HG03025 (cell line): ENCODE measurements around the gene NF2.

Experiments
- ATAC-seq: cut with Tn5 transposase; IDR thresholded peaks from one replicate; pipeline ENCODE4 v1.9.1; 2021; ENCODE audit warnings: mild to moderate bottlenecking, moderate library complexity; ENCODE audit not compliant: unreplicated experiment, low FRiP score

Gene NF2

DNA sequence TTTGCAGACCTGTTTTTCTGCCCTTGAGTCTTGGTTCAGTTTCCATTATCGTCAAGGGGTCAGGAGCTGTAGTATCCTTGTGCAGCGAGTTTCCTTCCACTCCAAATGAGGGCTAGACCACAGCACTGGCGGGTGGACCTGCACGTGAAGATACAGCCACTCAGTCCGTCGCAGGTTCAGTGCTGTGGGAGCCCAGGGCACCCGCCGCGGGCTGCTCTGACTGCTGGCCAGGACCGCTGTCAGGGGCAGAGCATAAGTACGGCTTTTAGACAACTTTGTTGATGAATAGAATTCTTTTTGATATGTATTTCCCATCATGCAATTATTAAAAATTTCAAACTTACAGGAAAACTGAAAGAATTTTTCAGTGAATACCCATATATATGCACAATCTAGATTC, 56.6 kb downstream of the NF2 start:
- ATAC-seq = no peak

DNA sequence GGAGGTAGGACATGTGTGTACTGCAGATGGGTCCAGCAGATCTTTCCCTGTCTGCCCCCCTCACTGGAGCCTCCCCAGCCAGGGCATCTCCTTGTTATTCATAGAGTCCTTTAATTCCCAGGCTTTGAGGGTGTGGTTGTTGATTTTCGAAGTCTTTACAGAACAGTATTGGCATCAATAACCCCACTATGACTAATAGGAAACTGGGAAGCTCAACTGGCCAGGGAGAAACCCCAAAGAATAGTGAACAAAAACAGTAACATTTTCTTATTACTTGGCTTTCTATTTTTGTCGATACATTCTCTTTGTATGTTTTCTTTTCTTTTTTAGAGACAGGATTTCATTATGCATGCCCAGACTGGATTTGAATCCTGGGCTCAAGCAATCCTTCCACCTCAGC, 57.9 kb downstream of the NF2 start:
- ATAC-seq = no peak

DNA sequence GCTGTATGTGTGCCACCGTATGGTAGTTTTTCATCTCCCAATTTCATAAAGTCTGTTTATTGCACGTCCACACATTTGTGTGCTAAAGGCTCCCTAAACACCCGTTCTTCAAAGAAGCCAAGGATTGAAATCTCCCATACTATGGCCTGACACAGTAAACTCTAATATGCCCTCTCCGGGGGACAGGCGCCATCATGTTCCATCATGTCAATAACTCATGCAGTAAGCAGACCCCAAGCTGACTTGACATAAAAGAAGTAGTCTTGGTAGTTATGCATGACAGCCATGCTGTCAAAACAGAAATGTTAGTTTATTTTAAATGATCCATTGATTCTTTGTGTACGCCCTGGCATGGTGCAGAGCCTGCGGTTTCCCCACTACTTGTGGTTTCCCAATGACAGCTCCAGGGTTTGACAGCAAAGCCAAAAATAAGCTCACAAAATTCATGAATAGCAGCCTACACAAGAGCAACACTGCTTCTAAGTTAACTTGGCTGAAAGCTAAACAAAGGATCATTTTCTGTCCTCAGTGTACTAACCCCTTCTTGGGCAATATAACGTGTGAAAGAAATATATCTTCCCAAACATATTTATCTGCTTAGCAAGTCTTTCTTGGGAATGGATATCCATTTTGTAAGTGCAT, 59.9 kb downstream of the NF2 start:
- ATAC-seq = no peak

DNA sequence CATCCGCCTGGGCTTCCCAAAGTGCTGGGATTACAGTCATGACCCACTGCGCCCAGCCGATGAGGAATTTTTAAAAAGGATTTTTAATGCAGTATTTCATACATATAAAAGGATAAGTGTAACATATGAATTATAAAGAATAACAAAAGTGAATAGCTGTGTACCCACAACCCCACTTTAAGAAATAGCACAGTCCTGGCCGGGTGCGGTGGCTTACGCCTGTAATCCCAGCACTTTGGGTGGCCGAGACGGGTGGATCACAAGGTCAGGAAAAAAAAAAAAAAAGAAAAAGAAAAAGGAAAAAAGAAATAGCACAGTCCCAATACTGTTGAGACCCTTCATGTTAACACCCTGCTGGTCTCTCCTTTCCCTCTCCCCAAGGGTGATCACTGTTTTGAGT, 62.1 kb downstream of the NF2 start:
- ATAC-seq = no peak

DNA sequence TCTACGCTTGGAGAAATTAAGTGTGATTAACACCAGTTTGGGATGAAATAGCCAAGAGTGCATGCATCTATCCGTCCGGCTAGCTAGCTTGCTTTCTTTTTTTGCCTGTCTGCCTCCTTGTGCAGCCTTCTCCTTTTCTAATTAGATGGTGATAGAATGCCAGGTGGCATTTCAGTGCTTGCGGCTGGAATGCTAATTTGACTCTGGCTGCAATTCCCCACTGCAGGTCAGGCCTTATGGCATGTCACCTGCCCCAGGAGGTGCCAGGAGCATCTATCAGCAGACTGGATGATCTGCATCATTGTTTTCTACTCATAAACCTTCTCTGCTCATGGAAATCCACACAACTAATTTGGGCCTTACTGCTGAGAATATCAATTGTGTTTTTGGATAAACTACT, 65.2 kb downstream of the NF2 start:
- ATAC-seq = no peak

DNA sequence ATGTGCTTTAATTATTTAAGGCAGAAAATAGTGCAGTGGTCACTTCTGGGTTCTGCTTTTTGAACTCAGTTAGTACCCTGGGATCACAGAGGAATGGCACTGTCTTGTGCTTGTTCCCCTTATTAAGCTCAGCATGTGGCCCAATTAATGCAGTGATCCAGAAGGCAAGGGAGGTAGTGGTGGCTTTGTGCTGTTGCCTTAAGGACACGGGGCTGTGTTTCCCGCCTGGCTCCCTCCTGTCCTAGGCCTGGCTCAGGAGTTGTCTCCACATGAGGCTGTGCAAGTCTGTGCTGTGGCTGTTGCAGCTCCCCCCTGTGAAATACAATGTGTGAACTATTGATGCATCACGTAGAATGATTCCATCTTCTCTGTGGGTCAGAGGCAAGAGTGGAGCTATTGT, 67.2 kb downstream of the NF2 start:
- ATAC-seq = no peak

DNA sequence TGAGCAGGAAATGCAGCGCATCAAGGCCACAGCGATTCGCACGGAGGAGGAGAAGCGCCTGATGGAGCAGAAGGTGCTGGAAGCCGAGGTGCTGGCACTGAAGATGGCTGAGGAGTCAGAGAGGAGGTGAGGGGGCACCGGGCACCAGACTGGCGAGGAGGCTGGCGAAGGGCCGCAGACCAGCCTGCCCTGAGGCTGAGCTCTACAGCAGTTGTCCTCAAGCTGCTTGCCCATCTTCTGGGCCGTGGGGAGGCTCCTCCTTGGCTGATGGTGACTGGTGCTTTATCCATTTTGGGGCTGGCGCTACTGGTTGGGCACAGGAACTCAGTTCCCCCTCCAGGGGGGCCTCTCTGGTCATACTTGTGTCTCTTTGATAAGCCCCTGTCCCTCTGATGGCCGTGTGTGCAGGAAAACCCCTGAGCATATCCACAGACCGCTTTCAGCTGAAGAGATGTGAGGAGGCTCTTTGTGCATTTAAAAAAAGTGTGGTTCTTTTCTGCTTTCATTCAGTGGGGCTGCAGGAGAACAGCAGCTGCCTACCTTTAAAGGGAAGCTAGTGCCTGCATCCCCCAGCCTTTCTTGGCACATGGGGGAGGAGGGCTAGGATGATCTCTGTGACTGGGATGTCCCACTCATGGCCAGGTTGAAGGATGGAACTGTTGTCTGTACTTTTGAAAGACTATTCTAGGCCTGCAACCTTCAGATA, 70.1 kb downstream of the NF2 start:
- ATAC-seq = no peak

DNA sequence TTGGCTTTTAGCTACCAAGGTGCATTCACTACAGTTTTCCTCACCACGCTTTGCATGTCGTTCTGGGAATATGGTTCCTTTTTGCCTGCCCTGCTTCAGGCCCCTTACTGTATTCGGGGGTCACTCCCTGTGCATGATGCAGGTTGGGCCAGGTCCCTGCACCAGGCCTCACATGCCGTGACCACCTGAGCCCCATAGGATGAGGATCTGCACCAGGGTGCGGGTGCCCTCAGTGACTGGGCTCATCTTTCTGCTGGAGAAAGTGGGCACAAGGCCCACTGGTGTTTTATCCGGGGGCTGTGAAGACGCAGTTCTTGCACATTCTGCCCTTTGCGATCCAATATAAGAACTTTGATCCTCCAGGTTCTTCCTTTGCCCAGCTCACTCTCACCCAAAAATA, 70.7 kb downstream of the NF2 start:
- ATAC-seq = no peak

DNA sequence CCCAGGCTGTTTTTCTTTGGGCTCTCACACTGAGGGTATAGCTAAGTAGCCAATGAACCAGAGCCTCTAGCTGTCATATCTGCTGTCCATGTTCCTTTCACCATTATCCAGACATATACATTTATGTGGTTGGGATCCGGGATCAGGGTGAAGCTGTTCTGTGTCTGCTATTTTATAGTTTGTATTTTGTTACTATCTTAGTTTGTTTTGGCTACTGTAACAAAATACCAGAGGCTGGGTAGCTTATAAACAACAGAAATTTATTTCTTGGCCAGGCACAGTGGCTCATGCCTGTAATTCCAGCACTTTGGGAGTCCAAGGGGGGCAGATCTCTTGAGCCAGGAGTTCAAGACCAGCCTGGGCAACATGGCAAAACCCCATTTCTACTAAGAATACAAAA, 75.9 kb downstream of the NF2 start:
- no peak for ATAC-seq

DNA sequence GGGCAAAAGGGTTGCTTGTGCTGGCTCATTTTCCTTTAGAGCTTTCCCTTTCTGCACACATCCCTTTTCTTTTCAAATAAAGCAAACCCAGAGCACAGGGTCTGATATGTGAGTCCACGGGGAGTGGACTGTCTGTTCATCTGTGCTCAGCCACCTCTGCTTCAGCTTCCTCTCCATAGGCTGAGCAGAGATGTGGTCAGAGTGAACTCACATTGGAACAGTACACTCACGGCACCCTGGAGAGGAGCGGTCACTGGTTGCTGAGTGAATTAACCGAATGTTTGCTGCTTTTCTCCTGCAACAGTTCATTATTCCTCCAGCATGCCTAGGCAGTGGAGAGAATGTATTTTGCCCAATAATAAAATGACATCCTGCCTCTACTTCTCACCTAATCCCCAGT, 80.1 kb downstream of the NF2 start:
- no peak for ATAC-seq

DNA sequence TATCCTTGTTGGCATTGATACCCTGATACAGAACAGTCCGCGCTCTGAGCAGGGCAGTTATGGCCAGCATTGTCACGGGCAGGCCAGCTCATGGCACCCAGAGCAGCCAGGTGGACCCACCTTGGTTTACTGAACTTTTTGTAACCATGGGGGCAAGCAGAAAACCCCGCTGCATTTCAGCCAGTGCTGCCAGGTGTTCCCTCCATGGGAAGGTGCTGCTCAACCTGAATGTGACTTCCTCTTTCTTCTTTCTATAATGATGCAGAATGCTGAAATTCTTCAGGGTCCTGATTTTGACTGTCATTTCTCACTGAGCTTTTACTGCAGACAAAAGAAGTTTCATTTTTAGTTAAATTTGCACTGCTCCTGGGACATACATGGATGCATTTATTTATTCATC, 80.8 kb downstream of the NF2 start:
- ATAC-seq = no peak

DNA sequence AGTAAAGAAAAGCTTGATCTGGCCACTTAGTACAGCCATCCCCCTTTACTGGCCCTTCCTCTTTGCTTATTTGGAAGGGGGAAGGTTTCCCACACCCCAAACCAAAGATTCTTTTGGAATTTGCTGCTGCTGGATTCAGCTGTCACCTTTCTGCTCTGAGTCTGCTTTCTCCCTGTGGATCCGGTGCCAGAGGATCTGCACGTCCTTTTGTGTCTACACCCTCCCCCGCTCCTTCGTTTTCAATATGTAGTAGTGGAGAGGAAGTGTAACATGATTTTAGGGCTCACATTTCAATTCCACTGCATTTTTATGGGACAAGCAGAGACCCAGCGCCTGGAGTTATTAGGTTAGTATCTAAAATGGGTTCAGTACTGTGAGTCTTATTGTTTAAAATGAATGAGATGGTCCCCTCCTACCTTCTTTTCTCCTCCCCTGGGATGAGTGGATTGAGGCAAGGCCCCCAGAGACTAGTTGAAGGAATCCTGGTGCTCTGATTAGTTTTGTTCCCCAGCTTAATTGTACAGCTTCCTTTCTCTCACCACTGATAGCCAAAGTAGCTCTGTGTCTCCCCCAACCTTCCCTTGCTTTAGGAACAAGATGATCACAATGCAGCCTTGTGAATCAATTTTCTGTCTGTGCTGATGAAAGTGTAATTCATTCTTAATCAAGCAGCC, 85.9 kb downstream of the NF2 start:
- no peak for ATAC-seq

DNA sequence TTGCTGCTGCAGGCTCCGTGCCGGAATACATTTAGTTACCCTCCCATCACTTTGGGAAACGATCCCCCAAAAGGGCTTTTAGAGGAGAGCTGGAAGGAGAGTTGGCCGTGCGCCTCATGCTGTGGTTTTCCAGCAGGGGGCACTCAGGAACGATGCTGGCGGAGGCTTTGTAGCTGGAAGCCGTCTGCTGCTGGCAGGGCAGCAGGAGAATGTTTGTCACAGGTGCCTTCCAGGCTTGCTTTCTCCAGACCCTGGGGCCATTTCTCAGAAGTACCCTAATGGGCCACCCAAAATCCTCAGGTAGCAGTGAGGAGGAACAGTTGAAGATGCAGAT, 86.4 kb downstream of the NF2 start:
- ATAC-seq = no peak

DNA sequence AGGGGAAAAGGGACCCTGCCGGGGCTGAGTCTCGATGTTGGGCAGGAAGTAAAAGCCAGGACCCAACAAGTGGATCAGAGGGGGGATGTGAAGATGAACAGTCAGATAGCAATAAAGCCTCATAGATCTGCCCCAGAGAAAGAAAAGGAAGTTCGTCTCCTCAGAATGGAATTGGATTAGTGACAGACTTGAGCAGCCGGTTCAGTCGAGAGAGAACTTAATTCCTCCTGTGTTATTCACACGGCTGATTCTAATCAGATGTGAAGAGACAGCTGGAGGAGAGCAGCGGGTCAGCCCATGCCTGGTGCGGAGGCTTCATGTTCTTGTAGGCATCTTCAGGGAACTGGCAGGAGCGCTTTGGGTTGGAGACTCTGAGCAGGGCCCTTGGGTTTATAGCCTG, 87.0 kb downstream of the NF2 start:
- no peak for ATAC-seq

DNA sequence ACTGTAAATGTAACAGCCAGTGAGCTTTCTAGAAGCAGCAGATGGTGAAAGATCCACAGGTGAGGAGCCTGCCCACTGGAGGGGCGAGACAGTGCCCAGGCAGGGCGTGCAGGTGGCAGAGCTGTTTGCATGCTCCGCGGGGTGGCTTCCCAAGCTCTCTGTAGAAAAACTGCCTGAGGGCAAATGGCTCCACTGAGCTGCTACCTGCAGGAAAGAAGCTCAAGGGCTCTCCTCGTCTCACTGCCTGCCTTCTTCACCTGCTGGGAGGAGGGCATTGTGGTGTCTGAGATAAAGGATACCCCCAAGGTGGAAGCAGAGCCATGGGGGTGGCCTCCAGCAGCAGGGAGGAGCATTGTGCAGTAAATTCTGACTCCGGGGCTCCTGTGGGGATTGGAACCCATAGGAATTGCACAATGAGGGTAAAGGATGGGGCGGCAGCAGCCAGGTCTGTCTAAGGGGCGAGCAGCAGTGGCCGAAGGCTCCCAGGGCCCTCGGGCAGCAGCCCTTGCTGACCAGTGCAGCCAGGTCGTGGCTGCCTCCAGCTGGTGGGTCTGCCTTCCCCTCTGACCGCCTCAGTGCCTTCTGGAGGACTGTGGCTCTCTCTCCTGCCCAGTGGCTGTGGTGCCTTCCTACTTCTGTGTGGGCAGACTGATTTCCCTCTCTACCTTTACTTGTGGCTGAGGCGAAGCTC, 88.3 kb downstream of the NF2 start:
- no peak for ATAC-seq

DNA sequence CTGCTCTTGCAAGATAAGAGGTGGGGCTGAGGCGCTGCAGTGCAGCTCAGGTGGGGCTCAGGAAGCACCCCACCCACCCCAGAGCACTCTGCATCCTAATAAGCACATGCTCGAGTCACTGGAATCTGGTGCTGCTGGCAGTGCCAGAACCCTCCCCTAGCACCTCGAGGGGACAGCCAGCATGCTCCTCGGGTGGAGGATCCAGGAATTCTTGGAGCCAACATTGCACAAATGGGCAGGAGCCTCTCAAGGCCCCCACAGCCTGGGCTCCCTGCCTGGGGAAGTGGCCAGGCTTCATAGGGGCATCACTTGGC, 88.9 kb downstream of the NF2 start:
- ATAC-seq = no peak

DNA sequence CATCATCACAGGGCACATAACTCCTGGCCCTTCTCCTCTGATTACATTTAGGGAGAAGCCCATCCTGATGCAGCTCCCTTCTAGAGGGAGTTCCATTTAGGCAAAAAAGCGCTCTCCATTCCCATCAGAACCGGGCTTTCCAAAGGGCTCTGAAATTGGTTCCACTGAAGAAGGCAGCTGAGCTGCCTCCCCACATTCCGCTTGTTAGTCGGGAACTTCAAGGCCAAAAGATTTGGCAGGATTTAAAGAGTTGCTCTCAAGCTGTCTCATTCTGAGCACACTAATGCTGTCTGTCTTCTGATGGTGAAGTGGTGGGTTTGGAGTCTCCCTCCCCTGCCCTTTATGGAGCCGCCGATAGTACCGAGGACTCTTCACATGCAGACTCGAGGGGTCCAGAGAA, 89.7 kb downstream of the NF2 start:
- ATAC-seq = no peak

DNA sequence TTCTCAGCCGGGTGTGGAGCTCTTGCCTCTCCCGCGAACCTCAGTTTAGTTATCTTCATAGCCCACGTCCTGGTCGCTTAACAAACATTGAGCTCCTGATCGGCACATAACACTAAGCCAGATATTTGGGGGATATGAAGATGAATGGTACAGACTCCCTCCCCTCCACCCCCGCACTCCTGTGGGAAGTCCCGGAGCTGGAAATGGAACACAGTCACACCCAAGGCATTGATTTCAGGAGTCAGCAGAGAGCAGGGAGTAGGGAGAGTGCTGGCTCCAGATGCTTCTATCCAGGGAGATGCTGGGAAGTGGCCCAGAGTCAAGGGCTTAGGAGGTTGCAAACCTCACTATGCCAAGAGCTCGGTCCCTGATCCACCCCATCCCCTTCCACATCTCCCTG, 90.2 kb downstream of the NF2 start:
- no peak for ATAC-seq

DNA sequence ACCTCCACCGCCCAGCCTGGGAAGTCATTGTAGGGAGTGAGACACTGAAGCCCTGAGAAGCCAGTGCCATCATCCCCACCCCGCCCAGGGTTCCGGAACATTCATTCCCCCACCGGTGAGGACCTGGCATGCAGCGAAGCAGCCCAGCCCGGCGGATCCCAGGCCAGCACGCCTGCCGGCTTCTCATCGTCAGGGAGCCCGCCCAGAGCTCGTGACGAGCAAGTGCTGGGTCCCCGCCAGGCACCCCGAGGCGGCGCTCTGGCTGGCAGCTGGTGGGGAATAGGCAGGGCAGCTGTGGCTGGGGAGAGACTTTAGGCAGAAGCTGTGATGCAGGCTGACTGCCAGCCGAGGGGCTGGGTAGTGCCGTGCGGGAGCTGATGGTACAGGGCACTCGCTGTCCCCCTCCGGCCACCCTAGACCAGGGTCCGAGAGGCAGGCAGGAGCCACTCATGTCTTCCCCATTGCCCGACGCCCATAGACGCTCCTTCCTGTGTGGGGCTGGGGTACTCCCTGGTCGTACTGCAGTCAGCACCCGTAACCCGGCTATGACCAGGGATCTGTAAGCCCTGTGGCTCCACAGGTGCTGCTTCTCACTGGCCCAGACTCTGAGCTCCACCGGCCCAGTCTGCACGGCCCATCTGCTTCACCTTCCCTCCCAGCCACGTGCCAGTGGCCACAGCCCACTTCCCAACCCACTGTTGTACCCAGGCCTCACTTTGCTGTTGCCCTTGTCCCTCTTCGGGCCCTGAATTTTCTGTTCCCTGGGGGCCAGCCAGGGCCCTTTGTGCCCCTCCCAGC, 91.9 kb downstream of the NF2 start:
- ATAC-seq = no peak

DNA sequence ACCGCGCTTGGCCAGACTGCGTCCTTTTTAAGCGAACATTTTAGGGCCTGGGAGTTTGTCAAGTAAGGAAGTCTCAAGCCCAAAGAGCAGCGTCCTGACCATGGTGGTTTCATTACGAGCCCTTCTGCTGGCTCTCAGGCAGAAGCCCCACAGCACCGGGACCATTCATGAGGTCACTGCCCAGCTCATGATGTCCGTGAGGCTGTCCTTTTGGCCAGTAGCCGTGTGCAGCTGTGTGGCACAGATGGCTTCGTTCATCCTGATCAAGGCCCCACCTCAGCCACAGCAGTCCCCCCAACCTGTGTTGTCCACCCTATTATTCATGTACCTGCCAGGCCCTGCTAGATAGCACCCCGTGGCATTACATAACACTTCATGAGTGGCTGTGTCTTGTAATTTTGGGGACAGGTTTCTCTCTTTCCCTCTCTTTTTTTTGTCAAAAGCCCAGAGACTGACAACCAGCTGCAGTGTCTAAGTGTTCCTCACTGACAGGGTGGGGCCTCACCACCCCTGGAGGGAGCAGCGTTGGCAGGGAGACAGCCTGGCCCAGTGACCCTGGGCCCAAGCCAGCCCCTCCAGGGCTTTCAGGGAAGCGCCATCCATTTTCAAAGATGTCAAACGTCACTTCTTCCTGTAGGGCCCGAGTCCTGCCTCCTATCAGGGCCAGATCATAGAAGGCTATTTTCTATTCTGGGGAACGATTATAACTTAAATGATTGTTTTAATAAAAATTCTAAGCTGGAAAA, 94.6 kb downstream of the NF2 start:
- no peak for ATAC-seq
